ENCODE measurements around the gene LTO1.
"Not testable (repeated sequence)": the region's sequence is repeated elsewhere in the genome, so short reads cannot be mapped to it uniquely, and the experiment has no call there.

- TF ChIP-seq, protein P1, sequence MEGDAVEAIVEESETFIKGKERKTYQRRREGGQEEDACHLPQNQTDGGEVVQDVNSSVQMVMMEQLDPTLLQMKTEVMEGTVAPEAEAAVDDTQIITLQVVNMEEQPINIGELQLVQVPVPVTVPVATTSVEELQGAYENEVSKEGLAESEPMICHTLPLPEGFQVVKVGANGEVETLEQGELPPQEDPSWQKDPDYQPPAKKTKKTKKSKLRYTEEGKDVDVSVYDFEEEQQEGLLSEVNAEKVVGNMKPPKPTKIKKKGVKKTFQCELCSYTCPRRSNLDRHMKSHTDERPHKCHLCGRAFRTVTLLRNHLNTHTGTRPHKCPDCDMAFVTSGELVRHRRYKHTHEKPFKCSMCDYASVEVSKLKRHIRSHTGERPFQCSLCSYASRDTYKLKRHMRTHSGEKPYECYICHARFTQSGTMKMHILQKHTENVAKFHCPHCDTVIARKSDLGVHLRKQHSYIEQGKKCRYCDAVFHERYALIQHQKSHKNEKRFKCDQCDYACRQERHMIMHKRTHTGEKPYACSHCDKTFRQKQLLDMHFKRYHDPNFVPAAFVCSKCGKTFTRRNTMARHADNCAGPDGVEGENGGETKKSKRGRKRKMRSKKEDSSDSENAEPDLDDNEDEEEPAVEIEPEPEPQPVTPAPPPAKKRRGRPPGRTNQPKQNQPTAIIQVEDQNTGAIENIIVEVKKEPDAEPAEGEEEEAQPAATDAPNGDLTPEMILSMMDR (IDR thresholded peaks at IDR 0.05 in 8 of 11, conservative IDR thresholded peaks at IDR 0.05 in 3 of 11) = not testable (repeated sequence)
- TF ChIP-seq POLR2A (IDR thresholded peaks at IDR 0.05) = not testable (repeated sequence)
These were observed 13.0 kb upstream of the LTO1 start for GRCh38 chr11:69687969-69688771.

All from spleen (tissue), 7 donors.